ENCODE data around the gene DOCK11.

GRCh38 chrX:118550792-118551191, 55.2 kb downstream of the DOCK11 start:
- TF ChIP-seq CTCF (IDR thresholded peaks at IDR 0.05) (no peak), POLR2A (IDR thresholded peaks at IDR 0.05) (no peak)

All from uterus (tissue), 2 donors.